ENCODE results near the gene BAIAP2L2.

Gene BAIAP2L2

GRCh38 chr22:38075105-38075825 lies 35.2 kb downstream of the BAIAP2L2 start:
- H4K8ac ChIP-seq (ENCODE audit: low read depth, low read length), result no peak overlapping the region
- no peak overlapping the region for H4K91ac ChIP-seq (ENCODE audit: low read depth, low read length)
- H3K4me1 ChIP-seq (ENCODE audit: control insufficient read depth in 1 of 2, insufficient read depth in 2 of 2, low read length in 2 of 2), result no peaks in the 10 kb centered on the region
- no peaks in the 10 kb centered on the region for H3K9me3 ChIP-seq (ENCODE audit: insufficient read depth, low read depth, low read length)
- H4K12ac ChIP-seq (ENCODE audit: low read depth, low read length), result no peak overlapping the region
- no peak overlapping the region for H2BK12ac ChIP-seq (ENCODE audit: low read length)
- no peak overlapping the region for H3K23ac ChIP-seq (ENCODE audit: low read length)
- H2AFZ ChIP-seq (ENCODE audit: insufficient read depth, low read length, poor library complexity), result no peak overlapping the region
- no peak overlapping the region for H3K14ac ChIP-seq (ENCODE audit: low read length)
- no peak overlapping the region for H3K27ac ChIP-seq (ENCODE audit: low read depth, low read length)
- no peak overlapping the region for H3K4ac ChIP-seq (ENCODE audit: low read depth, low read length)
- no peak overlapping the region for H2BK5ac ChIP-seq (ENCODE audit: low read depth, low read length, poor library complexity)
- H3K18ac ChIP-seq (ENCODE audit: low read length), result no peak overlapping the region
- H2AK5ac ChIP-seq (ENCODE audit: low read length), result no peak overlapping the region
- no peak overlapping the region for H3K4me3 ChIP-seq (ENCODE audit: low read depth, low read length)
- no peak for DNase-seq
- H3K27me3 ChIP-seq (ENCODE audit: insufficient read depth, low read length), result no peaks in the 10 kb centered on the region
- no peaks in the 10 kb centered on the region for H3K79me2 ChIP-seq (ENCODE audit: control insufficient read depth, insufficient read depth, low read length, poor library complexity)
- peaks cover 33 to 48% of the 10 kb centered on the region in 2 experiments for H3K36me3 ChIP-seq (ENCODE audit: control insufficient read depth in 1 of 2, insufficient read depth in 2 of 2, low read length in 2 of 2)
- no peak overlapping the region for H3K4me2 ChIP-seq (ENCODE audit: low read length)
- H3K9ac ChIP-seq (ENCODE audit: low read length), result no peak overlapping the region
- H2BK120ac ChIP-seq (ENCODE audit: insufficient read depth, low read length, poor library complexity), result no peak overlapping the region
- no peaks in the 10 kb centered on the region for H3K79me1 ChIP-seq (ENCODE audit: low read length)
- WGBS (ENCODE audit: extremely low coverage, insufficient coverage, insufficient read length), result no CpG with 5 or more reads among the region's 32 CpGs

GRCh38 chr22:38074181-38075104 lies 36.0 kb downstream of the BAIAP2L2 start:
- Histone ChIP-seq H3K18ac (ENCODE audit: low read length) (no peak overlapping the region), H3K79me1 (ENCODE audit: low read length) (no peaks in the 10 kb centered on the region), H3K9me3 (ENCODE audit: insufficient read depth, low read depth, low read length) (no peaks in the 10 kb centered on the region), H2BK120ac (ENCODE audit: insufficient read depth, low read length, poor library complexity) (no peak overlapping the region), H3K4ac (ENCODE audit: low read depth, low read length) (no peak overlapping the region), H4K91ac (ENCODE audit: low read depth, low read length) (no peak overlapping the region), H2BK5ac (ENCODE audit: low read depth, low read length, poor library complexity) (no peak overlapping the region), H2BK12ac (ENCODE audit: low read length) (no peak overlapping the region), H3K4me3 (ENCODE audit: low read depth, low read length) (no peak overlapping the region), H4K8ac (ENCODE audit: low read depth, low read length) (no peak overlapping the region), H3K27me3 (ENCODE audit: insufficient read depth, low read length) (no peaks in the 10 kb centered on the region), H3K4me2 (ENCODE audit: low read length) (no peak overlapping the region), H3K4me1 (ENCODE audit: control insufficient read depth in 1 of 2, insufficient read depth in 2 of 2, low read length in 2 of 2) (no peaks in the 10 kb centered on the region), H3K79me2 (ENCODE audit: control insufficient read depth, insufficient read depth, low read length, poor library complexity) (no peaks in the 10 kb centered on the region), H4K12ac (ENCODE audit: low read depth, low read length) (no peak overlapping the region), H3K9ac (ENCODE audit: low read length) (no peak overlapping the region), H2AFZ (ENCODE audit: insufficient read depth, low read length, poor library complexity) (no peak overlapping the region), H3K27ac (ENCODE audit: low read depth, low read length) (no peak overlapping the region), H3K23ac (ENCODE audit: low read length) (no peak overlapping the region), H3K14ac (ENCODE audit: low read length) (no peak overlapping the region), H3K36me3 (ENCODE audit: control insufficient read depth in 1 of 2, insufficient read depth in 2 of 2, low read length in 2 of 2) (peaks cover 40 to 53% of the 10 kb centered on the region in 2 experiments), H2AK5ac (ENCODE audit: low read length) (no peak overlapping the region)
- no CpG with 5 or more reads among the region's 47 CpGs for WGBS (ENCODE audit: extremely low coverage, insufficient coverage, insufficient read length)
- peak; percentile 41 to 75 for DNase-seq

GRCh38 chr22:38073150-38074130 lies 37.0 kb downstream of the BAIAP2L2 start:
- no peak overlapping the region for H3K9ac ChIP-seq (ENCODE audit: low read length)
- no peaks in the 10 kb centered on the region for H3K79me1 ChIP-seq (ENCODE audit: low read length)
- no peaks in the 10 kb centered on the region for H3K4me1 ChIP-seq (ENCODE audit: control insufficient read depth in 1 of 2, insufficient read depth in 2 of 2, low read length in 2 of 2)
- no peak overlapping the region for H2BK5ac ChIP-seq (ENCODE audit: low read depth, low read length, poor library complexity)
- no peak overlapping the region for H3K4ac ChIP-seq (ENCODE audit: low read depth, low read length)
- H2AFZ ChIP-seq (ENCODE audit: insufficient read depth, low read length, poor library complexity), result no peak overlapping the region
- no peak overlapping the region for H4K8ac ChIP-seq (ENCODE audit: low read depth, low read length)
- no peaks in the 10 kb centered on the region for H3K79me2 ChIP-seq (ENCODE audit: control insufficient read depth, insufficient read depth, low read length, poor library complexity)
- H3K23ac ChIP-seq (ENCODE audit: low read length), result no peak overlapping the region
- no peak overlapping the region for H2BK12ac ChIP-seq (ENCODE audit: low read length)
- no peak overlapping the region for H4K91ac ChIP-seq (ENCODE audit: low read depth, low read length)
- no peak overlapping the region for H2AK5ac ChIP-seq (ENCODE audit: low read length)
- no peak overlapping the region for H3K14ac ChIP-seq (ENCODE audit: low read length)
- DNase-seq, result peak in 1 of 2 donors; percentile 10
- no peak overlapping the region for H3K4me3 ChIP-seq (ENCODE audit: low read depth, low read length)
- H3K36me3 ChIP-seq (ENCODE audit: control insufficient read depth in 1 of 2, insufficient read depth in 2 of 2, low read length in 2 of 2), result peaks cover 44 to 60% of the 10 kb centered on the region in 2 experiments
- no peaks in the 10 kb centered on the region for H3K27me3 ChIP-seq (ENCODE audit: insufficient read depth, low read length)
- no peak overlapping the region for H3K4me2 ChIP-seq (ENCODE audit: low read length)
- no peak overlapping the region for H3K27ac ChIP-seq (ENCODE audit: low read depth, low read length)
- no peak overlapping the region for H3K18ac ChIP-seq (ENCODE audit: low read length)
- no CpG with 5 or more reads among the region's 28 CpGs for WGBS (ENCODE audit: extremely low coverage, insufficient coverage, insufficient read length)
- H2BK120ac ChIP-seq (ENCODE audit: insufficient read depth, low read length, poor library complexity), result no peak overlapping the region
- H4K12ac ChIP-seq (ENCODE audit: low read depth, low read length), result no peak overlapping the region
- H3K9me3 ChIP-seq (ENCODE audit: insufficient read depth, low read depth, low read length), result no peaks in the 10 kb centered on the region
